Naive B cell (primary cell): Measurements from ENCODE around the gene EZR. TPM values are rescaled to one million over a fixed set of nuclear protein-coding genes. Genes with fewer than 3 reads are reported as not detected.

Source experiments
- ATAC-seq, 2 donors: fragments of 150-1000 bp; cut with Tn5 transposase; 2 replicates each; pipeline ENCODE4 v1.10.0; 2021; ENCODE audit warnings: low read depth in 2 of 2, mild to moderate bottlenecking in 2 of 2, moderate library complexity in 2 of 2
- DNase-seq: peaks from one replicate; pipeline ENCODE4 v3.0.0; 2022
- H3K27ac Mint-ChIP-seq, 6 donors: one replicate each; pipeline ENCODE4 v1.8.0; 2020 to 2022; ENCODE audit warnings: mild to moderate bottlenecking in 6 of 6, mixed read lengths in 6 of 6, moderate library complexity in 5 of 6, inconsistent platforms in 2 of 6
- H3K27me3 Mint-ChIP-seq, 3 donors: one replicate each; pipeline ENCODE4 v1.8.0; 2021 to 2022; ENCODE audit warnings: mixed read lengths in 3 of 3, mild to moderate bottlenecking in 1 of 3
- H3K36me3 Mint-ChIP-seq, 2 donors: one replicate each; pipeline ENCODE4 v1.8.0; 2020 to 2022; ENCODE audit warnings: mixed read lengths in 2 of 2, inconsistent platforms in 1 of 2, mild to moderate bottlenecking in 1 of 2
- H3K4me1 Mint-ChIP-seq, 3 donors: one replicate each; pipeline ENCODE4 v1.8.0; 2020 to 2022; ENCODE audit warnings: mixed read lengths in 3 of 3, inconsistent platforms in 1 of 3, mild to moderate bottlenecking in 1 of 3, moderate library complexity in 1 of 3
- H3K4me3 Mint-ChIP-seq, 8 donors: one replicate each; pipeline ENCODE4 v1.8.0; 2020 to 2022; ENCODE audit warnings: mild to moderate bottlenecking in 8 of 8, mixed read lengths in 8 of 8, moderate library complexity in 8 of 8, inconsistent platforms in 2 of 8
- H3K9me3 Mint-ChIP-seq, 7 donors: one replicate each; pipeline ENCODE4 v1.8.0; 2020 to 2022; ENCODE audit warnings: mixed read lengths in 7 of 7, mild to moderate bottlenecking in 5 of 7, inconsistent platforms in 2 of 7, moderate library complexity in 1 of 7
- polyA plus RNA-seq, 6 donors: library from polyadenylated mRNA; unstranded; fragments of 300-500 nt; fragmentation: Illumina TruSeq; gene quantifications; one replicate each; pipeline ENCODE4 v1.2.3, GENCODE V29; 2021; ENCODE audit warnings: low read depth in 6 of 6

Gene EZR
- polyA plus RNA-seq, 6 donors from 2014 or later: 463 to 555 (median 516) TPM

- H3K27me3 Mint-ChIP-seq: no peaks in the 10 kb centered on the region
- peak overlapping the region in 5 of 6 donors; percentile 15 to 98 (median 87) for H3K27ac Mint-ChIP-seq
- H3K36me3 Mint-ChIP-seq: peaks cover 10 to 43% of the 10 kb centered on the region in 2 donors
- peaks cover 8 to 35% (median 30%) of the 10 kb centered on the region in 3 donors for H3K4me1 Mint-ChIP-seq
- DNase-seq (no peak), ATAC-seq (no peak)
- no peak overlapping the region for H3K4me3 Mint-ChIP-seq
- no peaks in the 10 kb centered on the region for H3K9me3 Mint-ChIP-seq
Measured at GRCh38 chr6:158783167-158783450, 36.1 kb downstream of the EZR start.

GRCh38 chr6:158782432-158783166, 36.6 kb downstream of the EZR start:
- Mint-ChIP-seq H3K27ac (peak overlapping the region in 5 of 6 donors; percentile 44 to 98 (median 87)), H3K4me1 (peaks cover 7 to 38% (median 32%) of the 10 kb centered on the region in 3 donors), H3K4me3 (peak overlapping the region in 3 of 8 donors; percentile 22 to 59 (median 51)), H3K27me3 (no peaks in the 10 kb centered on the region), H3K36me3 (peaks cover 10 to 43% of the 10 kb centered on the region in 2 donors), H3K9me3 (no peaks in the 10 kb centered on the region)
- ATAC-seq (no peak), DNase-seq (no peak)

- peaks cover 18 to 45% of the 10 kb centered on the region in 2 donors for H3K36me3 Mint-ChIP-seq
- H3K4me1 Mint-ChIP-seq: peaks cover 9 to 37% (median 35%) of the 10 kb centered on the region in 3 donors
- ATAC-seq (no peak), DNase-seq (no peak)
- no peaks in the 10 kb centered on the region for H3K27me3 Mint-ChIP-seq
- H3K4me3 Mint-ChIP-seq: peak overlapping the region in 3 of 8 donors; percentile 22 to 61 (median 51)
- H3K27ac Mint-ChIP-seq: peak overlapping the region; percentile 24 to 98 (median 70)
- no peaks in the 10 kb centered on the region for H3K9me3 Mint-ChIP-seq
Measured at GRCh38 chr6:158781692-158782373, 37.3 kb downstream of the EZR start.

- H3K36me3 Mint-ChIP-seq: peaks cover 22 to 51% of the 10 kb centered on the region in 2 donors
Measured at GRCh38 chr6:158780988-158781691, 38.0 kb downstream of the EZR start.

GRCh38 chr6:158780246-158780884, 38.8 kb downstream of the EZR start:
- Mint-ChIP-seq H3K36me3 (peaks cover 22 to 51% of the 10 kb centered on the region in 2 donors), H3K4me3 (peak overlapping the region in 1 of 8 donors; percentile 46), H3K4me1 (peaks cover 13 to 35% (median 34%) of the 10 kb centered on the region in 3 donors), H3K9me3 (peaks cover 0 to 2% (median 0%) of the 10 kb centered on the region in 7 donors), H3K27ac (peak overlapping the region in 5 of 6 donors; percentile 44 to 98 (median 87)), H3K27me3 (no peaks in the 10 kb centered on the region)
- ATAC-seq (no peak), DNase-seq (no peak)

More at GRCh38 chr6:158780988-158781691, 38.0 kb downstream of the EZR start:
- Mint-ChIP-seq H3K4me1 (peaks cover 13 to 37% (median 35%) of the 10 kb centered on the region in 3 donors), H3K27ac (peak overlapping the region in 5 of 6 donors; percentile 69 to 98 (median 91)), H3K27me3 (no peaks in the 10 kb centered on the region), H3K9me3 (peaks cover 0 to 2% (median 0%) of the 10 kb centered on the region in 7 donors), H3K4me3 (peak overlapping the region in 4 of 8 donors; percentile 20 to 47 (median 45))
- no peak for DNase-seq
- no peak for ATAC-seq

GRCh38 chr6:158778005-158778527, 41.1 kb downstream of the EZR start:
- Mint-ChIP-seq H3K9me3 (peaks cover 0 to 2% (median 0%) of the 10 kb centered on the region in 7 donors), H3K36me3 (peaks cover 30 to 46% of the 10 kb centered on the region in 2 donors), H3K4me3 (peak overlapping the region in 1 of 8 donors; percentile 22), H3K27ac (peak overlapping the region; percentile 42 to 94 (median 80)), H3K4me1 (peaks cover 16 to 44% (median 29%) of the 10 kb centered on the region in 3 donors), H3K27me3 (no peaks in the 10 kb centered on the region)
- no peak for DNase-seq
- ATAC-seq: no peak

- peaks cover 16 to 49% (median 25%) of the 10 kb centered on the region in 3 donors for H3K4me1 Mint-ChIP-seq
- peaks cover 0 to 2% (median 0%) of the 10 kb centered on the region in 7 donors for H3K9me3 Mint-ChIP-seq
- H3K27me3 Mint-ChIP-seq: no peaks in the 10 kb centered on the region
- ATAC-seq (no peak), DNase-seq (no peak)
- H3K27ac Mint-ChIP-seq: peak overlapping the region in 5 of 6 donors; percentile 79 to 94 (median 80)
- H3K4me3 Mint-ChIP-seq: peak overlapping the region in 1 of 8 donors; percentile 50
- peaks cover 32 to 46% of the 10 kb centered on the region in 2 donors for H3K36me3 Mint-ChIP-seq
Measured at GRCh38 chr6:158777510-158777909, 41.7 kb downstream of the EZR start.

- peaks cover 38 to 46% of the 10 kb centered on the region in 2 donors for H3K36me3 Mint-ChIP-seq
- peak overlapping the region; percentile 72 to 94 (median 80) for H3K27ac Mint-ChIP-seq
- peak overlapping the region in 3 of 8 donors; percentile 13 to 50 (median 44) for H3K4me3 Mint-ChIP-seq
- no peak for ATAC-seq
- DNase-seq: no peak
- H3K27me3 Mint-ChIP-seq: no peaks in the 10 kb centered on the region
- peaks cover 19 to 51% (median 22%) of the 10 kb centered on the region in 3 donors for H3K4me1 Mint-ChIP-seq
- peaks cover 0 to 2% (median 0%) of the 10 kb centered on the region in 7 donors for H3K9me3 Mint-ChIP-seq
Measured at GRCh38 chr6:158776737-158777136, 42.4 kb downstream of the EZR start.

- peaks cover 43 to 50% of the 10 kb centered on the region in 2 donors for H3K36me3 Mint-ChIP-seq
- H3K9me3 Mint-ChIP-seq: peaks cover 0 to 2% (median 0%) of the 10 kb centered on the region in 7 donors
- ATAC-seq (no peak), DNase-seq (no peak)
- peaks cover 14 to 56% (median 30%) of the 10 kb centered on the region in 3 donors for H3K4me1 Mint-ChIP-seq
- H3K27ac Mint-ChIP-seq: peak overlapping the region in 4 of 6 donors; percentile 43 to 80 (median 64)
- peak overlapping the region in 1 of 8 donors; percentile 50 for H3K4me3 Mint-ChIP-seq
- no peaks in the 10 kb centered on the region for H3K27me3 Mint-ChIP-seq
Measured at GRCh38 chr6:158775832-158776231, 43.3 kb downstream of the EZR start.

GRCh38 chr6:158774717-158775449, 44.3 kb downstream of the EZR start:
- DNase-seq (no peak), ATAC-seq (no peak)
- Mint-ChIP-seq H3K27me3 (no peaks in the 10 kb centered on the region), H3K4me1 (peaks cover 16 to 62% (median 31%) of the 10 kb centered on the region in 3 donors), H3K36me3 (peaks cover 37 to 55% of the 10 kb centered on the region in 2 donors), H3K9me3 (peaks cover 0 to 5% (median 0%) of the 10 kb centered on the region in 7 donors), H3K4me3 (peak overlapping the region in 2 of 8 donors; percentile 10 to 13), H3K27ac (peak overlapping the region in 3 of 6 donors; percentile 29 to 94 (median 82))

GRCh38 chr6:158773581-158774449, 45.4 kb downstream of the EZR start:
- DNase-seq (no peak), ATAC-seq (no peak)
- Mint-ChIP-seq H3K9me3 (peaks cover 0 to 5% (median 0%) of the 10 kb centered on the region in 7 donors), H3K27ac (peak overlapping the region in 5 of 6 donors; percentile 29 to 94 (median 88)), H3K4me1 (peaks cover 16 to 64% (median 38%) of the 10 kb centered on the region in 3 donors), H3K36me3 (peaks cover 41 to 58% of the 10 kb centered on the region in 2 donors), H3K4me3 (peak overlapping the region in 2 of 8 donors; percentile 24 to 63), H3K27me3 (no peaks in the 10 kb centered on the region)
